ENCODE results near the gene ANGPTL2.

ANGPTL2 gene

GRCh38 chr9:127067603-127068220 lies 54.7 kb downstream of the ANGPTL2 start:
- DNase-seq = no peak

- no peak for DNase-seq
Observed at GRCh38 chr9:127066851-127067136, 55.6 kb downstream of the ANGPTL2 start.

- no peak for DNase-seq
Observed at GRCh38 chr9:127066060-127066850, 56.2 kb downstream of the ANGPTL2 start.

GRCh38 chr9:127065592-127065991 lies 56.8 kb downstream of the ANGPTL2 start:
- no peak for DNase-seq

- no peak for DNase-seq
Observed at GRCh38 chr9:127064335-127064734, 58.1 kb downstream of the ANGPTL2 start.

GRCh38 chr9:127061411-127061810 lies 61.0 kb downstream of the ANGPTL2 start:
- DNase-seq = no peak

GRCh38 chr9:127059765-127060361 lies 62.6 kb downstream of the ANGPTL2 start:
- DNase-seq = no peak

- DNase-seq = no peak
Observed at GRCh38 chr9:127059030-127059429, 63.4 kb downstream of the ANGPTL2 start.

- DNase-seq = no peak
Observed at GRCh38 chr9:127058645-127059021, 63.8 kb downstream of the ANGPTL2 start.

GRCh38 chr9:127058011-127058644 lies 64.3 kb downstream of the ANGPTL2 start:
- no peak for DNase-seq

- no peak for DNase-seq
Observed at GRCh38 chr9:127056446-127056845, 66.0 kb downstream of the ANGPTL2 start.

- no peak for DNase-seq
Observed at GRCh38 chr9:127055745-127056402, 66.6 kb downstream of the ANGPTL2 start.

GRCh38 chr9:127053960-127054359 lies 68.5 kb downstream of the ANGPTL2 start:
- no peak for DNase-seq

- DNase-seq = no peak
Observed at GRCh38 chr9:127053057-127053821, 69.2 kb downstream of the ANGPTL2 start.

- DNase-seq = no peak
Observed at GRCh38 chr9:127051881-127052595, 70.4 kb downstream of the ANGPTL2 start.

- no peak for DNase-seq
Observed at GRCh38 chr9:127050591-127051001, 71.8 kb downstream of the ANGPTL2 start.

GRCh38 chr9:127050152-127050551 lies 72.3 kb downstream of the ANGPTL2 start:
- no peak for DNase-seq

- DNase-seq = no peak
Observed at GRCh38 chr9:127049581-127049980, 72.9 kb downstream of the ANGPTL2 start.

GRCh38 chr9:127049044-127049443 lies 73.4 kb downstream of the ANGPTL2 start:
- peak; percentile 32 to 49 for DNase-seq

- no peak for DNase-seq
Observed at GRCh38 chr9:127047971-127048370, 74.5 kb downstream of the ANGPTL2 start.

- no peak for DNase-seq
Observed at GRCh38 chr9:127045148-127045547, 77.3 kb downstream of the ANGPTL2 start.

GRCh38 chr9:127039492-127039891 lies 82.9 kb downstream of the ANGPTL2 start:
- no peak for DNase-seq
